ENCODE data around the gene PEX12.
A peak's percentile ranks its signal among the peaks of the same experiment; 100 is the strongest.
"Not testable (repeated sequence)": the region's sequence is repeated elsewhere in the genome, so short reads cannot be mapped to it uniquely, and the experiment has no call there.

The PEX12 gene

GRCh38 chr17:35578197-35578928 is at the start of gene PEX12:
Gene PEX12 (minus strand): TSS chr17:35578571. CDS start chr17:35578021, 550 bp downstream.
- H3K79me2 ChIP-seq (ENCODE audit: control insufficient read depth, insufficient read depth, low read length, unreplicated experiment), result peaks cover 9% of the 10 kb centered on the region
- no peaks in the 10 kb centered on the region for H3K27me3 ChIP-seq (ENCODE audit: insufficient read depth, low read length)
- H3K27ac ChIP-seq (ENCODE audit: low read depth, low read length), result peak within 1 kb of the TSS; percentile 34
- peak within 1 kb of the TSS; percentile 89 for H2AFZ ChIP-seq (ENCODE audit: low read length, unreplicated experiment)
- peaks cover 5% of the 10 kb centered on the region; the same call in 1 of the 2 replicates for H3K36me3 ChIP-seq (ENCODE audit: insufficient read depth, low read length)
- H3K4me1 ChIP-seq (ENCODE audit: control insufficient read depth, insufficient read depth, low read length, unreplicated experiment), result peaks cover 18% of the 10 kb centered on the region
- peak within 1 kb of the TSS; percentile 81 for H3K4me3 ChIP-seq (ENCODE audit: low read depth, low read length)

GRCh38 chr17:35627417-35627816 is 49.0 kb upstream of the PEX12 start:
- no peak overlapping the region for H3K4me3 ChIP-seq (ENCODE audit: low read depth, low read length)
- no peak overlapping the region for H3K27ac ChIP-seq (ENCODE audit: low read depth, low read length)
- H3K36me3 ChIP-seq (ENCODE audit: insufficient read depth, low read length), result peaks cover 17% of the 10 kb centered on the region
- H3K27me3 ChIP-seq (ENCODE audit: insufficient read depth, low read length), result no peaks in the 10 kb centered on the region
- H2AFZ ChIP-seq (ENCODE audit: low read length, unreplicated experiment), result no peak overlapping the region
- H3K4me1 ChIP-seq (ENCODE audit: control insufficient read depth, insufficient read depth, low read length, unreplicated experiment), result peaks cover 15% of the 10 kb centered on the region
- peaks cover 3% of the 10 kb centered on the region for H3K79me2 ChIP-seq (ENCODE audit: control insufficient read depth, insufficient read depth, low read length, unreplicated experiment)

GRCh38 chr17:35621768-35622167 is 43.4 kb upstream of the PEX12 start:
- H3K79me2 ChIP-seq (ENCODE audit: control insufficient read depth, insufficient read depth, low read length, unreplicated experiment), result peaks cover 6% of the 10 kb centered on the region
- no peaks in the 10 kb centered on the region for H3K27me3 ChIP-seq (ENCODE audit: insufficient read depth, low read length)
- H3K36me3 ChIP-seq (ENCODE audit: insufficient read depth, low read length), result peaks cover 18% of the 10 kb centered on the region
- no peak overlapping the region for H2AFZ ChIP-seq (ENCODE audit: low read length, unreplicated experiment)
- no peaks in the 10 kb centered on the region for H3K4me1 ChIP-seq (ENCODE audit: control insufficient read depth, insufficient read depth, low read length, unreplicated experiment)
- H3K27ac ChIP-seq (ENCODE audit: low read depth, low read length), result no peak overlapping the region
- H3K4me3 ChIP-seq (ENCODE audit: low read depth, low read length), result no peak overlapping the region

GRCh38 chr17:35618628-35619027 is 40.3 kb upstream of the PEX12 start:
- H3K27me3 ChIP-seq (ENCODE audit: insufficient read depth, low read length), result no peaks in the 10 kb centered on the region
- no peak overlapping the region for H2AFZ ChIP-seq (ENCODE audit: low read length, unreplicated experiment)
- H3K36me3 ChIP-seq (ENCODE audit: insufficient read depth, low read length), result peaks cover 20% of the 10 kb centered on the region
- H3K4me3 ChIP-seq (ENCODE audit: low read depth, low read length), result no peak overlapping the region
- peaks cover 14% of the 10 kb centered on the region for H3K79me2 ChIP-seq (ENCODE audit: control insufficient read depth, insufficient read depth, low read length, unreplicated experiment)
- H3K27ac ChIP-seq (ENCODE audit: low read depth, low read length), result no peak overlapping the region
- H3K4me1 ChIP-seq (ENCODE audit: control insufficient read depth, insufficient read depth, low read length, unreplicated experiment), result no peaks in the 10 kb centered on the region

GRCh38 chr17:35617505-35617904 is 39.1 kb upstream of the PEX12 start:
- H3K4me3 ChIP-seq (ENCODE audit: low read depth, low read length), result no peak overlapping the region
- no peak overlapping the region for H3K27ac ChIP-seq (ENCODE audit: low read depth, low read length)
- peaks cover 22% of the 10 kb centered on the region for H3K36me3 ChIP-seq (ENCODE audit: insufficient read depth, low read length)
- no peaks in the 10 kb centered on the region for H3K4me1 ChIP-seq (ENCODE audit: control insufficient read depth, insufficient read depth, low read length, unreplicated experiment)
- peaks cover 17% of the 10 kb centered on the region for H3K79me2 ChIP-seq (ENCODE audit: control insufficient read depth, insufficient read depth, low read length, unreplicated experiment)
- no peaks in the 10 kb centered on the region for H3K27me3 ChIP-seq (ENCODE audit: insufficient read depth, low read length)
- H2AFZ ChIP-seq (ENCODE audit: low read length, unreplicated experiment), result no peak overlapping the region

- Histone ChIP-seq H3K27me3 (ENCODE audit: insufficient read depth, low read length) (no peaks in the 10 kb centered on the region), H2AFZ (ENCODE audit: low read length, unreplicated experiment) (no peak overlapping the region), H3K36me3 (ENCODE audit: insufficient read depth, low read length) (peaks cover 22% of the 10 kb centered on the region), H3K4me1 (ENCODE audit: control insufficient read depth, insufficient read depth, low read length, unreplicated experiment) (no peaks in the 10 kb centered on the region), H3K4me3 (ENCODE audit: low read depth, low read length) (no peak overlapping the region), H3K79me2 (ENCODE audit: control insufficient read depth, insufficient read depth, low read length, unreplicated experiment) (peaks cover 17% of the 10 kb centered on the region), H3K27ac (ENCODE audit: low read depth, low read length) (no peak overlapping the region)
Observed at GRCh38 chr17:35616536-35616935, 38.2 kb upstream of the PEX12 start.

- H3K36me3 ChIP-seq (ENCODE audit: insufficient read depth, low read length), result peaks cover 22% of the 10 kb centered on the region
- no peak overlapping the region for H3K27ac ChIP-seq (ENCODE audit: low read depth, low read length)
- peaks cover 17% of the 10 kb centered on the region for H3K79me2 ChIP-seq (ENCODE audit: control insufficient read depth, insufficient read depth, low read length, unreplicated experiment)
- H3K4me3 ChIP-seq (ENCODE audit: low read depth, low read length), result no peak overlapping the region
- no peaks in the 10 kb centered on the region for H3K4me1 ChIP-seq (ENCODE audit: control insufficient read depth, insufficient read depth, low read length, unreplicated experiment)
- no peaks in the 10 kb centered on the region for H3K27me3 ChIP-seq (ENCODE audit: insufficient read depth, low read length)
- no peak overlapping the region for H2AFZ ChIP-seq (ENCODE audit: low read length, unreplicated experiment)
Observed at GRCh38 chr17:35614810-35615209, 36.4 kb upstream of the PEX12 start.

- no peaks in the 10 kb centered on the region for H3K27me3 ChIP-seq (ENCODE audit: insufficient read depth, low read length)
Observed at GRCh38 chr17:35612924-35613521, 34.7 kb upstream of the PEX12 start.

GRCh38 chr17:35610746-35611145 is 32.4 kb upstream of the PEX12 start:
- not testable (repeated sequence) for H3K27ac ChIP-seq (ENCODE audit: low read depth, low read length); H3K4me1 ChIP-seq (ENCODE audit: control insufficient read depth, insufficient read depth, low read length, unreplicated experiment); H2AFZ ChIP-seq (ENCODE audit: low read length, unreplicated experiment); H3K27me3 ChIP-seq (ENCODE audit: insufficient read depth, low read length); H3K4me3 ChIP-seq (ENCODE audit: low read depth, low read length); H3K79me2 ChIP-seq (ENCODE audit: control insufficient read depth, insufficient read depth, low read length, unreplicated experiment)
- peaks cover 12% of the 10 kb centered on the region for H3K36me3 ChIP-seq (ENCODE audit: insufficient read depth, low read length)

More at GRCh38 chr17:35612924-35613521, 34.7 kb upstream of the PEX12 start:
- Histone ChIP-seq H2AFZ (ENCODE audit: low read length, unreplicated experiment) (no peak overlapping the region), H3K4me1 (ENCODE audit: control insufficient read depth, insufficient read depth, low read length, unreplicated experiment) (no peaks in the 10 kb centered on the region), H3K27ac (ENCODE audit: low read depth, low read length) (no peak overlapping the region), H3K36me3 (ENCODE audit: insufficient read depth, low read length) (peaks cover 17% of the 10 kb centered on the region), H3K79me2 (ENCODE audit: control insufficient read depth, insufficient read depth, low read length, unreplicated experiment) (peaks cover 11% of the 10 kb centered on the region), H3K4me3 (ENCODE audit: low read depth, low read length) (no peak overlapping the region)

- Histone ChIP-seq H2AFZ (ENCODE audit: low read length, unreplicated experiment) (no peak overlapping the region), H3K27ac (ENCODE audit: low read depth, low read length) (no peak overlapping the region), H3K79me2 (ENCODE audit: control insufficient read depth, insufficient read depth, low read length, unreplicated experiment) (peaks cover 3% of the 10 kb centered on the region), H3K4me3 (ENCODE audit: low read depth, low read length) (no peak overlapping the region), H3K4me1 (ENCODE audit: control insufficient read depth, insufficient read depth, low read length, unreplicated experiment) (no peaks in the 10 kb centered on the region), H3K36me3 (ENCODE audit: insufficient read depth, low read length) (peaks cover 10% of the 10 kb centered on the region), H3K27me3 (ENCODE audit: insufficient read depth, low read length) (no peaks in the 10 kb centered on the region)
Observed at GRCh38 chr17:35609831-35610230, 31.5 kb upstream of the PEX12 start.

Data from ACC112 (cell line).